GM21717 (cell line): Measurements from ENCODE around the gene KHDC1.
"Not testable (repeated sequence)": the region's sequence is repeated elsewhere in the genome, so short reads cannot be mapped to it uniquely, and the experiment has no call there.

Source experiments
- ATAC-seq: cut with Tn5 transposase; IDR thresholded peaks from one replicate; pipeline ENCODE4 v1.9.1; 2021; ENCODE audit warnings: mild to moderate bottlenecking, moderate library complexity; ENCODE audit not compliant: unreplicated experiment

The KHDC1 gene, protein sequence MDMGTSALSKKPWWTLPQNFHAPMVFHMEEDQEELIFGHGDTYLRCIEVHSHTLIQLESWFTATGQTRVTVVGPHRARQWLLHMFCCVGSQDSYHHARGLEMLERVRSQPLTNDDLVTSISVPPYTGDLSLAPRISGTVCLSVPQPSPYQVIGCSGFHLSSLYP

DNA sequence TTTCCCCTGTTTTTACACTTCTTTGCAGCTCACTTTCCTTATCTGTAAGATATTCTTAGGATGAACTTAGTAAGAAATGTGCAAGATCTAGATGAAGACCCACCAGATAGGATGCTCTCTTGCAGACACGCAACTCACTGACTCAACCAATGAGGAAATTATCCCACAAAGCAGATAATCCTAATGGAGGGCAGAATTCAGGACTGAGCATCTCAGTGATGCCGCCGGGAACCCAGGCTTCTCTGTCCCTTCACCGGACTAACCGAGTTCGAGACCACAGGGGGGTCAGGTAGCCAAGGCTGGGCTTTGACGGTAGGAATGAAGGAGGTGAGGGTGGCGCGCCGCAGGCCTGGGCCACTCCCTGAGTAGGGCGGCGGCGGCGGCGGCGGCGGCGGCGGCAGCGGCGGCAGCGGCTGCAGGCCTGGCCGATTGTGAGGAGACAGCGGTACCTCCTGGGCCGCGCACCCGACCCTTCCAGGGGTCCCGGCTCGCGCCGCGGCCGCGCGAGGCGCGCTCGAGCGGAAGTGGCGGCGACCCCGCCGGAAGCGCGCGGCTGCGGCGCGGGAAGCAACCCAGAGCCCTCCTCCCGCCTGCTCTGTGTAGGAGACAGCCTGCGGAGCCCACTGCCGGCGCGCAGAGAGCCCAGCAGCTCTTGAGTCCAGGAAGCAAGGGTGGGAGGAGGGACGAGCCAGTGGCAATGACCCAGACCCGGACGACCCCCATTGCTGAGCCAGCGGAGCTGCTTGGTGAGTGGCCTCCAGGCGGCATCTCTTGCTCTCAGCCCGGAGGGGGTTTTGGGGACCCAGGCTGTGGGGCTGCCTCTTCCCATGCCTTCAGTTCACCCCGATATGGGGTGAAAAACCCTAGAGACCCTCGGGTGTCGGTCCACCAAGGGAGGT lies at the start of gene KHDC1:
TSS of gene KHDC1 (minus strand) at position 526 of the 899 bp plus-strand sequence. CDS start 20,679 bp downstream, outside the sequence.
- peak; percentile 96 for ATAC-seq

DNA sequence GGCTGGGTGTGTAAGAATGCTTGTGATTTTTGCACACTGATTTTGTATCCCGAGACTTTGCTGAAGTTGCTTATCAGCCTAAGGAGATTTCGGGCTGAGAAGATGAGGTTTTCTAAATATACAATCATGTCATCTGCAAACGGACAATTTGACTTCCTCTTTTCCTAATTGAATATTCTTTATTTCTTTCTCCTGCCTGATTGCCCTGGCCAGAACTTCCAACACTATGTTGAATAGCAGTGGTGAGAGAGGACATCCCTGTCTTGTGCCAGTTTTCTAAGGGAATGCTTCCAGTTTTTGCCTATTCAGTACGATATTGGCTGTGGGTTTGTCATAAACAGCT lies 47.5 kb upstream of the KHDC1 start:
- not testable (repeated sequence) for ATAC-seq

DNA sequence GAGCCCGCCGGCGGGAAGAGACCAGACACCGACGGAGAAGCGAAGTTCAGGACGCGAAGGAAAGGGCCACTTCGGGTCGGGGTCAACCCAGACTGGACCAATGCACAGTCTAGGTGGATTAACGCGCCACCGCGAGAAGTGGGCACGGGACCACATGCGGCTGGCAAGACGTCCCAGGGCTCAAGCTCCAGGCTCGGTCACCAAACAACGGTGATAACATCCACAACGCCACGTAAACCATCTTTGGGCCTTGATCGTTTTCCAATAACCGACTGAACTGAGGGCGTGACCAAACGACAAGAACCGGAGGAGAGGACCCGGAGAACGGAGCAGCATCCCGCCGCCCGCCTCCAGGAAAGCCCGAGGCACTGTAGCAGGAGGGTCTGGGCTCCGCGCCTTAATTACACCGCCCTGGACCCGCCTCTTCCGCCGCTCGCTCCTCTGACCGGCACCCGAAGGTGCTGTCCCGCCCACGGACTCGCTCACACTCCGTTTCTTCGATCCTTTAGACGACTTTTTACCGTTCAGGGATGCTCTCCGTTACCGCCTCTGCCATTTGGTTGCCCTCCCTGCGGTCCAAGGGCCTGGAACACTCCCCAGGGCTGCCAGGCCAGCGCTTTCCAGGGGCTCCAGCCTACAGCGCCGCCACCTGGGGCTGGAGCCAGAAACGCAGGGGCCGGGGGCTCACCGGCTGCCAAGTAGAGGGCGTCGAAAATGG lies 46.9 kb upstream of the KHDC1 start:
- ATAC-seq = peak; percentile 98

DNA sequence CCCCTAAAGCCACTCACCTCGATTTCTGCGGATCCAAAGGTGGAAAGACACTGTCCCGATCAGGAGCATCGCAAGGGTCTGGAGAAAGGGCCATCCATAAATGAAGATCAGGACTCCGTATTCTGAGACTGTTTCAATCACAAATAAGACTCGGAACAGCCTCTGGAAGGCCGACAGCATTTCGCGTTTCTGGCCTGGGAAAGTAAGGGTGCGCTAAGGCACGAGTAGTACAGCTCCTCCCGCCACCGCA lies 46.5 kb upstream of the KHDC1 start:
- peak; percentile 41 for ATAC-seq

DNA sequence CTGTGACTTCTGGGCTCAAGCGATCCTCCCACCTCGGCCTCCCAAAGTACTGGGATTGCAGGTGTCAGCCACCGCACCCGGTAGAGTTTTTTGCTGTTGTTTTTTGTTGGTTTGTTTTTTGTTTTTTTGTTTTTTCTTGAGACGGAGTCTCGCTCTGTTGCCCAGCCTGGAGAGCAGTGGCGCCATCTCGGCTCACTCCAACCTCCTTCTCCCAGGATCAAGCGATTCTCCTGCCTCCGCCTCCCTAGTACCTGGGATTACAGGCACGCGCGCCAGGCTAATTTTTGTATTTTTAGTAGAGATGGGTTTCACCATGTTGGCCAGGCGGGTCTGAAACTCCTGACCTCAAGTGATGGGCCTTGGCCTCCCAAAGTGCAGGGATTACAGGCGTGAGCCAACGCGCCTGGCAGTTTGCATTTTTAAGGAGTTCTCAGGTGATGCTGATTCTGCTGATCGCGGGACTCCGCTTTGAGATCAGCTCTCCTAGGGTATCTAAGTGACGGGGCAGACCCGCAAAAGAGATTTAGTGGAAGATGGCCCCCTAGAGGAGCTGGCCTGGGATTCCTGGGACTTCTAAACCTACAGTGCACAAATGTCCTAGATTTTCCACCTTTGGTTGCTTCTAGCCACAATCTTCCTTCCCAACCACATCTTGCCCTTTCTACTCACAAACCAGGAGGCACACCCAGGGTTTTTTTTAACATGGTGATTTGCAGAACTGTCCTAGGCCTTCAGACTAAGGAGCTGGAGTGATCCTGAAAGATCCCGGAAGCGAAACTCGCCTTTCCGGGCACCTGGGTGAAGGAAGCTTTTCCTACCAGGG lies 45.9 kb upstream of the KHDC1 start:
- no peak for ATAC-seq

DNA sequence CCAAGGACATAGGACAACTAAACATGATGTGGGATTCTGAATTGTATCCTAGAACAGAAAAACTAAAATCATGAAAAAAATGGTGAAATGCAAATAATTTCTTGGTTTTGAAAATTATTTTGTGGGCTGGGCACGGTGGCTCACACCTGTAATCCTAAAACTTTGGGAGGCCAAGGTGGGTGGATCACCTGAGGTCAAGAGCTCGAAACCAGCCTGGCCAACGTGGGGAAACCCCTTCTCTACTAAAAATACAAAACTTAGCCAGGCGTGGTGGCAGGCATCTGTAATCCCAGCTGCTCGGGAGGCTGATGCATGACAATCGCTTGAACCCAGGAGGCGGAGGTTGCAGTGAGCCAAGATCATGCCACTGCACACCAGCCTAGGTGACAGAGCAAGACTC lies 40.8 kb upstream of the KHDC1 start:
- ATAC-seq = not testable (repeated sequence)

DNA sequence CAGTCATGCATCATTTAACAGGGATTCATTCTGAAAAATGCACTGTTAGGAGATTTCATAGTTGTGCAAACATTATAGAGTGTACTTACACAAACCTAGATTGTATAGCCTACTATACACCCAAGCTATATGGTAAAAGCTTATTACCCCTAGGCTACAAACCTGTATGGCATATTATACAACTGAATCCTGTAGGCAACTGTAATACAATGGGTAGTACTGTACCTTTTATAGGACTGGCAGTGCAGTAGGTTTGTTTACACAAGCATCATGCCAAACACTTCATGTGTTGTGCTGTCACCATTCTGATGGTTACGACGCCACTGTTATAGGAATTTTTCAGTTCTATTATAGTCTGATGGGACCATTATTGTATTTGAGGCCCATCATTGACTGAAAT lies 39.3 kb upstream of the KHDC1 start:
- no peak for ATAC-seq

DNA sequence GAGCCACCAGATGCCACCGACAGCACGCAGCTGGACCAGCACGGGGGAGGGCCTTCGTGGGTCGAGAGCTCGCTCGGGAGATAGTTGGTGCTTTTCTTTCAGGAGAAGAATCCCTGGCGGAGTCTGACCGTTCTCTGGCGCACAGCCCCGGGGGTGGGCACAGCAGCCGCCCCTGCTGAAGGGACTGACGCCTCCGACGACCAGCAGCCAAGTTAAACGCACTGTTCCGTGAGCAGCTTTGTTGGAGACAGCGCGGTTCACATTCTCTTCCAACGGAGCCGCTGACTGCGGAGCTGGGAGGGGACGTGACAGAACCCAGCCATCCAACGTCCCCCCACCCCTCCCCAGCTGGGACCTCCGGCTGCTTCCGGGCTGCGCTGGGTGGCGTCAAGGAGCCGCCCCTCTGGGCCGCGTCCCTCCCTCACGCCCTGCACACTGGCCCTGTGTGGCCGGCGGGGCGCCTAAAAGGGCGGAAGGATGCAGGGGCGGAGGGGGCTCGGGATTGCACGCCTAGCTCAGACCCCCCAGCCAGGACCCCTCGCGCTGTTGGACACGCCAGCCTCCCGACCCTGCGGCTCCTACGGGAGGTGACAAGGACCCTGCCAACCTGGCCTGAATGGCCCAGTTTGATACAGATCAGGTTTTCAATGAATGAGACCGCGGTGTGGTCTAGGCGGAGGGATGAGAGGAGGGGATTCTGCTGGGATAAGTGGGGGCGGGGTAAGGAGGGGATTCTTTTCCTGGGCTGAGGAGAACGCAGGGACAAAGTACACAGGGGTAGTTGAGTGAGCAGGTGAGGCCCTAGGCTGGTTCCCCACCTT lies 36.4 kb upstream of the KHDC1 start:
- no peak for ATAC-seq

DNA sequence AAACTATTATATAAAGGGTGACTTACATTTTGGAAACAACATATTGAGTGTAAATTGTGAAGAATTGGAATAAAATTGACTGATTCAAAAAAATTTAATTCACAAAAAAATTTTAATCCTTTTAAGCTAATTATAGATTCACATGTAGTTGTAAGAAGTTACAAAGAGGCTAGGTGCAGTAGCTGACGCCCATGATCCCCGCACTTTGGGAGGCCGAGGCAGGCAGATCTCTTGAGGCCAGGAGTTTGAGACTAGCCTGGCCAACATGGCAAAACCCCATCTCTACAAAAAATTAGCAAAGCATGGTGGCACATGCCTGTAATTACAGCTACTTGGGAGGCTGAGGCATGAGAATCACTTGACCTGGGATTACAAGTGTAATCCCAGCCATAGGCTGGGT lies 30.3 kb upstream of the KHDC1 start:
- ATAC-seq = no peak

DNA sequence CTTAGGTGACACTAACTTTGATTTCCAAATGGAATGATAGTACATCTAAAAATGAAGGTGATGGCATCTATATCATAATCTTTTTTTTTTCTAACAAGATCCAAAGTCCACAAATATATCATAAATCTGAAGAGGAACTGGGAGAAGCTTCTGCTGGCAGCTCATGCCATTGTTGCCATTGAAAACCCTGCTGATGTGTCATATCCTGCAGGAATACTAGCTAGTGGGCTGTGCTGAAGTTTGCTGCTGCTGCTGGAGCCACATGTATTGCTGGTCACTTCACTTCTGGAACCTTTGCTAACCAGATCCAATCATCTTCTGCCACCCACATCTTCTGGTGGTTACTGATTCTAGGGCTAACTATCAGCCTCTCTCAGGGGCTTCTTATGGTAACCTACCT lies 27.4 kb upstream of the KHDC1 start:
- no peak for ATAC-seq

DNA sequence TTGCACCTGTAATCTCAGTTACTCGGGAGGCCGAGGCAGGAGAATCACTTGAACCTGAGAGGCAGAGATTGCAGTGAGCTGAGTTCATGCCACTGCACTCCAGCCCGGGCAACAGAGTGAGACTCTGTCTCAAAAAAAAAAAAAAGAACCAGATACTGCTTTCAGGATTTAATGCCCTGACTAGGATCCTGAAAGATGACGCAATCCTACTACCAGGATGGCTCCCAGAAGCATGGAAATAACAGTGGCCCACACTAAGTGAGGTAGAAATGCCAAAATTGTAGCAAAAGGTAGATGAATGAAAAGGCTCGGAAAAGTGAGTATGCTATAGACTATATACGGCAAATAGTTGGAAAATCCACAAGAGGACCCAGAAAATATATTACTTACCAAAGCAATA lies 23.8 kb upstream of the KHDC1 start:
- ATAC-seq = no peak

DNA sequence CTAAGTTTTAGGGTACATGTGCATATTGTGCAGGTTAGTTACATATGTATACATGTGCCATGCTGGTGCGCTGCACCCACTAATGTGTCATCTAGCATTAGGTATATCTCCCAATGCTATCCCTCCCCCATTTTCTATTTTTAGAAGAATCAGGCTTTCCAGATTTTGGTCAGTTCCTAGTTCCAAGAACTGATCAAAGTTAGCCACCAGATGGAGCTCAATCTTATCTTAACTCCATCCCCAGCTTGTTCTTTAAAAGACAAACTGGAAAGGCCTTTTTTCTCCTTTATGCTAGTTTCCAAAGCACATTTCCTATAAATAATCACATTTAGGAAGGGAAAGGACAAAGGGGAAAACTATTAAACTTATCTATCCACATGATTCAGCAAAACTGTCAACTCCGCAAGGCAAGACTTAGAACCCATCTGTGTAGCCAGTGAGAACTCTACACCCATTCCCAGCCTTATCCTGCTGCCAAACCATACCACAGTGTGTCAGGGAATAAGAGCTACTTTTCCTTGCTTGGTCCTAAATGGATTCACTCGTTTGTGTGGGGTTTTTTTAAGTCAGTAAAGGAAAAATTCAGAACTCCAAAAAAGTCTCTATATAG lies 22.8 kb upstream of the KHDC1 start:
- ATAC-seq = no peak

DNA sequence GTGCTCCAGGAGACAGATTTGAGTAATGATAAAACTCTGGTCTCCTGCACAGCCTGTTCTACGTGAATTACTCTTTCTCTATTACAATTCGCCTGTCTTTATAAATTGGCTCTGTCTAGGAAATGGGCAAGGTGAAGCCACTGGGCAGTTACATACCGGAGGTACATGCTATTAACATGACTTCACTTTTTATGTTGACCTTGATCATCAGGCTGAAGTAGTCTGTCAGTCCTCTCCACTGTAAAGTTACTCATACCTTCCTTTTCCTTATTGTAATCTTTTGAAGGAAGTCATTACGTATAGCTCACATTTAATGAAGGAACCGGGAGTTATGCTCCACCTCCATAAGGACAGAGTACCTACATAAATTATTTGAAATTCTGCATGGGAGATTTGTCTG lies 19.9 kb upstream of the KHDC1 start:
- no peak for ATAC-seq

DNA sequence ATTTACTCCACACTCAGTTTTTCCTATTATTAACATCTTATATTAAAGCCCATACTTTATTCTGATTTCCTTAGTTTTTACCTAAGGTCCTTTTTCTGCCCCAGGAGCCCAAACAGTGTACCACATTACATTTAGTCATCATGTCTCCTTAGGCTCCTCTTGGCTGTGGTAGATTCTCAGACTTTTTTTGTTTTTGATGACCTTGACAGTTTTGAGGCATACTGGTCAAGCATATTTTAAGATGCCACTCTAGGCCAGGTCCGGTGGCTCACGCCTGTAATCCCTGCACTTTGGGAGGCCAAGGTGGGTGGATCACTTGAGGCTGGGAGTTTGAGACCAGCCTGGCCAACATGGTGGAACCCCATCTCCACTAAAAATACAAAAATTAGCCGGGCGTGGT lies 18.7 kb upstream of the KHDC1 start:
- not testable (repeated sequence) for ATAC-seq

DNA sequence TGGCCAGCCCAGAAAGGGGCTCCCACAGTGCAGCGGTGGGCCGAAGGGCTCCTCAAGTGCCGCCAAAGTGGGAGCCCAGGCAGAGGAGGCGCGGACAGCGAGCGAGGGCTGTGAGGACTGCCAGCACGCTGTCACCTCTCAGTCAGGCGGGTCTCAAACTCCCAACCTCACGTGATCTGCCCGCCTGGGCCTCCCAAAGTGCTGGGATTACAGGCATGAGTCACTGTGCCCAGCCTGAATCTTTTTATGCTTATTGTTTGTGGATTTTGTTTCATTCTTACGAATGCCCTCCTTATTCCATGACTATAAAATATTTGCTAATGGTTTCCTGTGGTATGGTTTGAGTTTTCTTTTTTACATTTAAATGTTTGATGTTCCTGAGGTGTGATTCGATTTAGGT lies 6.3 kb upstream of the KHDC1 start:
- ATAC-seq = not testable (repeated sequence)

DNA sequence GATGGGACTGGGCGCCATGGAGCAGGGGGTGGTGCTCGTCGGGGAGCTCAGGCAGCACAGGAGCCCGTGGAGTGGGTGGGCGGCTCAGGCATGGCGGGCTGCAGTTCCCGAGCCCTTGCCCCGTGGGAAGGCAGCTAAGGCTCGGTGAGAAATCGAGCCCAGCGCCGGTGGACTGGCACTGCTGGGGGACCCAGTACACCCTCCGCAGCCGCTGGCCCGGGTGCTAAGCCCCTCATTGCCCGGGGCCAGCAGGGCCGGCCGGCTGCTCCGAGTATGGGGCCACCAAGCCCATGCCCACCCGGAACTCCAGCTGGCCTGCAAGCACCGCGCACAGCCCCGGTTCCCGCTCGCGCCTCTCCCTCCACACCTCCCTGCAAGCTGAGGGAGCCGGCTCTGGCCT lies 5.9 kb upstream of the KHDC1 start:
- not testable (repeated sequence) for ATAC-seq

DNA sequence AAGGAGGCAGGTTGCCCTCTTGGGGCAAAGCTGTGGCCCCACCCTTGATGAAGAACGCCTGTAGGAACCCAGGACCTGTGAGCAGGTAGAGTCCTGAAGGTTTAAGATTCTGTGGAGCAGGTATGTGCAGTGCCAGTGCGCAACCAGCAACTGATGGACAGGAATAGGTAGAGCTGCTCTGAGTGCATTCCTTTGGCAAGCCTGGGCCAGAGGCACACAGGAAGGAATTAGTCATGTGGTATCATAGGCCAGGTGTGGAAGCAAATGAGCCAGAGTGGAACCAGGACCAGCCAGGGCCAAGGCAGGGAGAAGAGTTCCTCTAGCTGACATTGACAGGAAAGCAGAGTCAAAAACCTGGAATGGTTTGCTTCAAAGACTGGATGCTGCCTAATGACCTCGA lies 1.4 kb upstream of the KHDC1 start:
- no peak for ATAC-seq

DNA sequence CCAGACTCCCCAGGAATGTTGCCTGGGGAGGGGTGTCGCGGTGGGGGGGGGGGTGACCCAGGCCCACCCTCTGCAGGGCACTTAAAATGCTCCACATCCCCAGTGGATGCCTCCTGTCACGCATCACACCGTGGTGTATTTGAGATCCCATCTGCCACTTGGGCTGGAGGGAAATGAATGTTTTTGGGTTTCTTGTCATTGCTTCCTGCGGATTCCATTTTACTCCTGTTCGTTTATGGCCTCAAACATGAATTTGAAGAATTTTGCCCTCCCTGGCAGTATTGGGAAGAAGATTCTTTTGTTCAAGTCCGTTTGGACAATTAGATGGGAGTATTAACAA lies 544 bp upstream of the KHDC1 start:
- ATAC-seq = peak; percentile 4

DNA sequence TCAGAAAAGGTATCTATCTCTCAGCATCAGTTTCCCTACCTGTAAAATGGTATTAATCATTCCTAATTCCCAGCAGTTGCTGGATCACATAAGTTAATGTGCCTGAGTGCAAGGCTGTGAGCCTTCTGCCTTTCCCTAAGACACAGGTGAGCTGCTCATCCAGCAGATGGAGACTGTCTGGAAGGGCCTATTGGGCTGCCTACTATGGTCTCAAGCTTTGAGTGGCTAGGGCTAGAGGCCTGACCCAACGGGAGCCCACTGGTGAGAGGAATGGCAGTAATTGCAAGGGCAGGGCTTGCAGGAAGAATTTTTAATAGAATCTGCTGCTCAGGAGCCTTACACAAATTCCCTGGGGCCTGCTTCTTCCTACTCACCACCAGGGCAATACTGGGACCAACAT lies 4.3 kb downstream of the KHDC1 start:
- ATAC-seq = no peak

DNA sequence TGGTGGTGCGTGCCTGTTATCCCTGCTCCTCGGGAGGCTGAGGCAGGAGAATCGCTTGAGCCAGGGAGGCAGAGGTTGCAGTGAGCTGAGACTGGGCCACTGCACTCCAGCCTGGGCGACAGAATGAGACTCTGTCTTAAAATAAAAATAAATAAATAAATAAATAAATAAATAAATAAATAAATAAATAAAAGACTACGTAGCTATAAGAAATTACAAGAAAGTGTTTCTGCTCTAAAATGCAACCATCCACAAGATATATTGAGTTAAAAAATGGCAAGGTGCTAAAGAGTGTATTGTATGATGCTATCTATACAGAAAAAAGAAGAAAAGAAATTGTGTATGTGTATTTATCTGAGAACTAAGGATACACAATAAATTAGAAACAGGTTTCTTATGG lies 8.7 kb downstream of the KHDC1 start:
- ATAC-seq = not testable (repeated sequence)
